ENCODE data around the gene HLA-DMB. TPM values are rescaled to one million over a fixed set of nuclear protein-coding genes. Genes with fewer than 3 reads are reported as not detected.

Gene HLA-DMB
- total RNA-seq, 4 donors from 2014 or later: 1.8 to 20.8 (median 13.2) TPM

DNA sequence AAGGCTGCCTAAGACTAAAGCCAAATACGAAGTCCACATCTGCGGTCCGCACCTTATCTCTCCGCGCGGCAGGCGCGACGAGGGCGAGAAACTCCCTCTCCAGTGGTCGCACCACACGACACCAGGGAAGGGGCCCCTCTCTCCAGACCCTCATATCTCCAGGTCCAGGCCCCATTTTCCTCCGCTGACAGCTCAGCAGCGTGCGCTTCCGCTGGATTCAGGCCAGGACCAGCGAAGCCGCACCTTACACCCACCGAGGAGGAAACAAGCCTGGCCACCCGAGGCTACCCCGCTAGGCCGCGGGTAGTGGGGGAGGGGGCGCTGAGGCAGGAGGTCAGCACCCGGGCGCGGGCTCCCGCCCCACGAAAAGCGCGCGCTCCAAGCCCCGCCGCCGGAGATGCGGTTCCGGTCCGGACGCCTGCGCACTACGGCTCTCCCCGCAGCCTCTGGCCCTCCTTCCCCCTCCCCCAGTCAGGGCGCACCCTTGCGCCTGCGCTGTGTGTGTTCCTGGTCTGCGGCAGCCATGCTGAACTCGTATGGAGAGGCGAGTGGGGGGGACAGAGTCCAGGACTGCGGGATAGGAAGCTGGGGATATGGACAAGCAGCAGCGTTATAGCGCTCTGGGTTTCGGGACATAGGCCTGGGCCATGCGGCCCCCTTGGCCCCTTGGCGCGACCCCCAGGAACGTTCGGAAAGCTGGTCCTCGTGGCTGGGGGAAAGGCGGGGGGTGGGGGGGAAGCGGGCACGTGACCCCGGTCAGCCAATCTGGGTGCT lies 27.5 kb upstream of the HLA-DMB start, which contains the start of gene BRD2:
BRD2 (plus strand) TSS at position 502 of the 774 bp plus-strand sequence. CDS start 4,305 bp downstream, outside the sequence.
- in situ Hi-C loops (cut with MboI; ENCODE audit: low pct_ligation_motif_present in 1 of 4, low pct_unique_long_range_greater_than_20kb in 1 of 4, low sequenced_read_pairs in 3 of 4): loop anchor here in 1 of 4 donors (25.0 kb wide), 1 partner anchor 444 kb away; the partner anchor contains the start of genes CUTA, PHF1 and SYNGAP1
- peaks cover 6 to 32% (median 23%) of the 10 kb centered on the region in 4 donors for H3K4me1 ChIP-seq

GRCh38 chr6:32967151-32968091 lies 26.6 kb upstream of the HLA-DMB start:
- whole genome bisulfite sequencing, 2 donors (ENCODE audit: low coverage in 1 of 2): 3 to 4% methylated on average over 11 to 16 of the region's 16 CpGs

More for the DNA sequence above, 27.5 kb upstream of the HLA-DMB start, which contains the start of gene BRD2:
- no peaks in the 10 kb centered on the region for H3K27me3 ChIP-seq
- H3K4me3 ChIP-seq: peak within 1 kb of the TSS; percentile 63 to 86 (median 77)
- TF ChIP-seq EP300 (IDR thresholded peaks at IDR 0.05; ENCODE audit: low read depth): no peak
- TF ChIP-seq, protein P1, sequence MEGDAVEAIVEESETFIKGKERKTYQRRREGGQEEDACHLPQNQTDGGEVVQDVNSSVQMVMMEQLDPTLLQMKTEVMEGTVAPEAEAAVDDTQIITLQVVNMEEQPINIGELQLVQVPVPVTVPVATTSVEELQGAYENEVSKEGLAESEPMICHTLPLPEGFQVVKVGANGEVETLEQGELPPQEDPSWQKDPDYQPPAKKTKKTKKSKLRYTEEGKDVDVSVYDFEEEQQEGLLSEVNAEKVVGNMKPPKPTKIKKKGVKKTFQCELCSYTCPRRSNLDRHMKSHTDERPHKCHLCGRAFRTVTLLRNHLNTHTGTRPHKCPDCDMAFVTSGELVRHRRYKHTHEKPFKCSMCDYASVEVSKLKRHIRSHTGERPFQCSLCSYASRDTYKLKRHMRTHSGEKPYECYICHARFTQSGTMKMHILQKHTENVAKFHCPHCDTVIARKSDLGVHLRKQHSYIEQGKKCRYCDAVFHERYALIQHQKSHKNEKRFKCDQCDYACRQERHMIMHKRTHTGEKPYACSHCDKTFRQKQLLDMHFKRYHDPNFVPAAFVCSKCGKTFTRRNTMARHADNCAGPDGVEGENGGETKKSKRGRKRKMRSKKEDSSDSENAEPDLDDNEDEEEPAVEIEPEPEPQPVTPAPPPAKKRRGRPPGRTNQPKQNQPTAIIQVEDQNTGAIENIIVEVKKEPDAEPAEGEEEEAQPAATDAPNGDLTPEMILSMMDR (IDR thresholded peaks at IDR 0.05): no peak
- TF ChIP-seq POLR2A (IDR thresholded peaks at IDR 0.05): peak; percentile 98
- peak; percentile 94 to 97 (median 97) for TF ChIP-seq POLR2AphosphoS5 (IDR thresholded peaks at IDR 0.05)
- 0% methylated on average over 45 of the region's 62 CpGs; no CpG with 5 or more reads in 1 of the 2 donors for WGBS, 2 donors (ENCODE audit: low coverage in 1 of 2)
- no peaks in the 10 kb centered on the region for H3K9me3 ChIP-seq
- H3K27ac ChIP-seq: peak within 1 kb of the TSS; percentile 98 to 100 (median 99)
- no peaks in the 10 kb centered on the region for H3K36me3 ChIP-seq
- peak; percentile 97 for DNase-seq
- intact Hi-C loops (cut with DNase I; ENCODE audit: low total_unique reads): no loop called here

DNA sequence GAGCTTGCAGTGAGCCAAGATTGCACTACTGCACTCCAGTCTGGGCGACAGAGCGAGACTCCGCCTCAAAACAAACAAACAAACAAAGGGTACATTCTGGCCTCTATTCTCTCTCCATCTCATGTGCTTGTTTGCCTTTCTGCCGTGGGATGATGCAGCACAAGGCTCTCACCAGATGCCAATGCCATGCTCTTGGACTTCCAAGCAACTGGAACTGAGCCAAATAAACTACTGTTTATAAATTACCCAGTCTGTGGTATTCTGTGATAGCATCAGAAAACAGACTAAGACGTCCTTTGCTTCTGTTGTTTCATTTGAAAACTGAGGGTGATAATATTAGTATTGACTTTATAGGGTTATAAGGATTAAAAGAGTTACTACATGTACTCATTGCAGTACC lies 23.9 kb upstream of the HLA-DMB start:
- in situ Hi-C loops (cut with MboI; ENCODE audit: low pct_ligation_motif_present in 1 of 4, low pct_unique_long_range_greater_than_20kb in 1 of 4, low sequenced_read_pairs in 3 of 4): loop anchor here in 1 of 4 donors (25.0 kb wide), 1 partner anchor 448 kb away; the partner anchor contains the start of genes CUTA, PHF1 and SYNGAP1

More at GRCh38 chr6:32967151-32968091, 26.6 kb upstream of the HLA-DMB start:
- in situ Hi-C loops (cut with MboI; ENCODE audit: low pct_ligation_motif_present in 1 of 4, low pct_unique_long_range_greater_than_20kb in 1 of 4, low sequenced_read_pairs in 3 of 4): loop anchor here in 1 of 4 donors (25.0 kb wide), 1 partner anchor 445 kb away; the partner anchor contains the start of genes CUTA, PHF1 and SYNGAP1
- Histone ChIP-seq H3K27me3 (no peaks in the 10 kb centered on the region), H3K36me3 (no peaks in the 10 kb centered on the region), H3K27ac (peak overlapping the region; percentile 98 to 100 (median 99)), H3K4me1 (peaks cover 6 to 32% (median 23%) of the 10 kb centered on the region in 4 donors), H3K4me3 (peak overlapping the region; percentile 63 to 86 (median 77)), H3K9me3 (no peaks in the 10 kb centered on the region)
- intact Hi-C loops (cut with DNase I; ENCODE audit: low total_unique reads): no loop called here
- TF ChIP-seq POLR2A (IDR thresholded peaks at IDR 0.05) (no peak), POLR2AphosphoS5 (IDR thresholded peaks at IDR 0.05) (peak in 1 of 3 donors; percentile 8), EP300 (IDR thresholded peaks at IDR 0.05; ENCODE audit: low read depth) (no peak)
- TF ChIP-seq, protein P1 (IDR thresholded peaks at IDR 0.05): peak in 4 of 5 experiments; percentile 40 to 63 (median 46)
- peak; percentile 37 for DNase-seq

More for the DNA sequence above, 23.9 kb upstream of the HLA-DMB start:
- DNase-seq: no peak
- no peaks in the 10 kb centered on the region for H3K36me3 ChIP-seq
- no peak overlapping the region for H3K27ac ChIP-seq
- WGBS, 2 donors (ENCODE audit: low coverage in 1 of 2): 45 to 90% methylated on average over 2 to 5 of the region's 5 CpGs
- no peak overlapping the region for H3K4me3 ChIP-seq
- intact Hi-C loops (cut with DNase I; ENCODE audit: low total_unique reads): no loop called here
- no peaks in the 10 kb centered on the region for H3K9me3 ChIP-seq
- no peaks in the 10 kb centered on the region for H3K27me3 ChIP-seq
- TF ChIP-seq, protein P1 (IDR thresholded peaks at IDR 0.05): no peak
- TF ChIP-seq POLR2A (IDR thresholded peaks at IDR 0.05): no peak
- TF ChIP-seq POLR2AphosphoS5 (IDR thresholded peaks at IDR 0.05): no peak
- TF ChIP-seq EP300 (IDR thresholded peaks at IDR 0.05; ENCODE audit: low read depth): no peak
- peaks cover 6 to 36% (median 26%) of the 10 kb centered on the region in 4 donors for H3K4me1 ChIP-seq

All from transverse colon (tissue), 4 donors.